Mesenchymal stem cell (in vitro differentiated cells and primary cell): ENCODE data around the gene AP3S2. TPM values are rescaled to one million over a fixed set of nuclear protein-coding genes. Genes with fewer than 3 reads are reported as not detected.
"Not testable (repeated sequence)": the region's sequence is repeated elsewhere in the genome, so short reads cannot be mapped to it uniquely, and the experiment has no call there.

Source experiments
- DNase-seq: peaks from one replicate; pipeline ENCODE4 v3.0.0-alpha.2; 2013
- H2AFZ ChIP-seq: one replicate; pipeline ENCODE4 v1.6.1; 2013; ENCODE audit warnings: low read depth, mild to moderate bottlenecking, control low read depth, inconsistent platforms, low read length, moderate library complexity
- H2AK5ac ChIP-seq: 2 replicates; pipeline ENCODE4 v1.6.1; 2013; ENCODE audit warnings: low read length, moderate library complexity, mild to moderate bottlenecking, inconsistent platforms; ENCODE audit not compliant: severe bottlenecking
- H2BK120ac ChIP-seq: one replicate; pipeline ENCODE4 v1.6.1; 2013; ENCODE audit warnings: low read depth, mild to moderate bottlenecking, inconsistent platforms, low read length, moderate library complexity
- H2BK12ac ChIP-seq, 2 experiments: one replicate each; pipeline ENCODE4 v1.6.1; 2013; ENCODE audit warnings: inconsistent platforms in 2 of 2, low read length in 2 of 2, mild to moderate bottlenecking in 2 of 2, moderate library complexity in 2 of 2, control low read depth in 1 of 2
- H2BK15ac ChIP-seq: one replicate; pipeline ENCODE4 v1.6.1; 2013; ENCODE audit warnings: mild to moderate bottlenecking, low read depth, inconsistent platforms; ENCODE audit not compliant: poor library complexity, severe bottlenecking
- H2BK5ac ChIP-seq: 2 replicates; pipeline ENCODE4 v1.6.1; 2013; ENCODE audit warnings: low read depth, mild to moderate bottlenecking, low read length, control low read depth, inconsistent platforms; ENCODE audit not compliant: poor library complexity, severe bottlenecking
- H3K14ac ChIP-seq, 2 experiments: one replicate each; pipeline ENCODE4 v1.6.1; 2013; ENCODE audit warnings: inconsistent platforms in 2 of 2, low read length in 2 of 2, control low read depth in 1 of 2, mild to moderate bottlenecking in 1 of 2, moderate library complexity in 1 of 2
- H3K18ac ChIP-seq, 2 experiments: one replicate each; pipeline ENCODE4 v1.6.1; 2013; ENCODE audit warnings: inconsistent platforms in 2 of 2, low read length in 2 of 2, control low read depth in 1 of 2, low read depth in 1 of 2, mild to moderate bottlenecking in 1 of 2
- H3K23ac ChIP-seq, 2 experiments: one replicate each; pipeline ENCODE4 v1.6.1; 2013; ENCODE audit warnings: inconsistent platforms in 2 of 2, low read length in 2 of 2, mild to moderate bottlenecking in 2 of 2, moderate library complexity in 2 of 2, control low read depth in 1 of 2
- H3K27ac ChIP-seq: 2 replicates; pipeline ENCODE4 v1.5.1; 2013; ENCODE audit warnings: mild to moderate bottlenecking, moderate library complexity, low read length, control low read depth, inconsistent platforms; ENCODE audit not compliant: poor library complexity, severe bottlenecking
- H3K27me3 ChIP-seq, 2 experiments: 2 replicates each; pipeline versions ENCODE4 v1.6.1 to v1.7.0; 2013; ENCODE audit warnings: low read length in 2 of 2, mild to moderate bottlenecking in 2 of 2, moderate library complexity in 2 of 2, control low read depth in 1 of 2, inconsistent platforms in 1 of 2; ENCODE audit not compliant: control insufficient read depth in 1 of 2, insufficient read depth in 1 of 2
- H3K36me3 ChIP-seq, 2 experiments: 2 replicates each; pipeline versions ENCODE4 v1.6.1 to v1.7.0; 2013; ENCODE audit warnings: low read length in 2 of 2, control low read depth in 1 of 2, inconsistent platforms in 1 of 2, low read depth in 1 of 2, mild to moderate bottlenecking in 1 of 2; ENCODE audit not compliant: insufficient read depth in 2 of 2, control insufficient read depth in 1 of 2
- H3K4ac ChIP-seq, 2 experiments: one replicate each; pipeline ENCODE4 v1.6.1; 2013; ENCODE audit warnings: inconsistent platforms in 2 of 2, low read length in 2 of 2, mild to moderate bottlenecking in 2 of 2, moderate library complexity in 2 of 2, control low read depth in 1 of 2, low read depth in 1 of 2
- H3K4me1 ChIP-seq: 2 replicates; pipeline ENCODE4 v1.6.1; 2013; ENCODE audit warnings: low read depth, low read length, control low read depth; ENCODE audit not compliant: control insufficient read depth, insufficient read depth
- H3K4me2 ChIP-seq: 2 replicates; pipeline ENCODE4 v1.6.1; 2013; ENCODE audit warnings: low read length, mild to moderate bottlenecking, inconsistent platforms; ENCODE audit not compliant: poor library complexity, severe bottlenecking
- H3K4me3 ChIP-seq, 2 experiments: 2 replicates each; pipeline versions ENCODE4 v1.5.1 to v1.7.0; 2013; ENCODE audit warnings: low read length in 2 of 2, mild to moderate bottlenecking in 2 of 2, control low read depth in 1 of 2, low read depth in 1 of 2; ENCODE audit not compliant: insufficient read depth in 1 of 2
- H3K79me1 ChIP-seq: replicated peaks from 2 replicates; pipeline ENCODE4 v1.6.1; 2013; ENCODE audit warnings: mild to moderate bottlenecking, control low read depth, low read length, inconsistent platforms; ENCODE audit not compliant: poor library complexity, severe bottlenecking
- H3K9ac ChIP-seq: 2 replicates; pipeline ENCODE4 v1.7.0; 2013; ENCODE audit warnings: mild to moderate bottlenecking, low read length, moderate library complexity
- H3K9me3 ChIP-seq: 2 replicates; pipeline ENCODE4 v1.7.0; 2013; ENCODE audit warnings: mild to moderate bottlenecking, low read length; ENCODE audit not compliant: control insufficient read depth
- H4K8ac ChIP-seq: one replicate; pipeline ENCODE4 v1.6.1; 2013; ENCODE audit warnings: inconsistent platforms, mild to moderate bottlenecking, low read length, moderate library complexity
- H4K91ac ChIP-seq: one replicate; pipeline ENCODE4 v1.6.1; 2013; ENCODE audit warnings: mild to moderate bottlenecking, low read length, inconsistent platforms
- WGBS: methylation state at CpG from one replicate; pipeline ENCODE4 v1.1.7; 2013; ENCODE audit warnings: mixed read lengths; 5-methylcytosine and 5-hydroxymethylcytosine counted together
- polyA plus RNA-seq, 2 experiments: library from polyadenylated mRNA; stranded (reverse); fragments of 200-250 nt; gene quantifications; one replicate each; pipeline ENCODE4 v1.2.3, GENCODE V29; 2013

The AP3S2 gene
- 22.4 TPM for polyA plus RNA-seq (2013, experiment 1 of 2)
- polyA plus RNA-seq (2013, experiment 2 of 2): 23.4 TPM

- Histone ChIP-seq H2BK15ac (peak within 1 kb of the TSS; percentile 48), H2AFZ (peak within 1 kb of the TSS; percentile 100), H3K79me1 (peaks cover 9% of the 10 kb centered on the region), H2BK5ac (no peak within 1 kb of the TSS), H2BK120ac (peak within 1 kb of the TSS; percentile 43), H3K36me3 (peaks cover under 1 to 1% of the 10 kb centered on the region in 2 experiments), H3K9me3 (no peaks in the 10 kb centered on the region), H3K23ac (peak within 1 kb of the TSS in 1 of 2 experiments; percentile 97), H3K14ac (peak within 1 kb of the TSS in 1 of 2 experiments; percentile 68), H4K8ac (peak within 1 kb of the TSS; percentile 95), H3K27ac (peak within 1 kb of the TSS; percentile 82), H3K27me3 (no peaks in the 10 kb centered on the region), H2BK12ac (peak within 1 kb of the TSS in 1 of 2 experiments; percentile 54), H3K4ac (peak within 1 kb of the TSS; percentile 60 to 98), H3K4me3 (peak within 1 kb of the TSS; percentile 96), H2AK5ac (peak within 1 kb of the TSS; percentile 49), H3K18ac (peak within 1 kb of the TSS; percentile 86 to 89), H3K9ac (peak within 1 kb of the TSS; percentile 97), H3K4me2 (peak within 1 kb of the TSS; percentile 71), H4K91ac (peak within 1 kb of the TSS; percentile 95), H3K4me1 (peaks cover 3% of the 10 kb centered on the region)
- peak; percentile 97 for DNase-seq
- WGBS: under 1% methylated on average over 61 of the region's 62 CpGs
These were observed at the start of gene AP3S2 for GRCh38 chr15:89893696-89894447. TSS of gene AP3S2 (minus strand) at chr15:89893994. CDS start at chr15:89893949, 45 bp downstream.

DNA sequence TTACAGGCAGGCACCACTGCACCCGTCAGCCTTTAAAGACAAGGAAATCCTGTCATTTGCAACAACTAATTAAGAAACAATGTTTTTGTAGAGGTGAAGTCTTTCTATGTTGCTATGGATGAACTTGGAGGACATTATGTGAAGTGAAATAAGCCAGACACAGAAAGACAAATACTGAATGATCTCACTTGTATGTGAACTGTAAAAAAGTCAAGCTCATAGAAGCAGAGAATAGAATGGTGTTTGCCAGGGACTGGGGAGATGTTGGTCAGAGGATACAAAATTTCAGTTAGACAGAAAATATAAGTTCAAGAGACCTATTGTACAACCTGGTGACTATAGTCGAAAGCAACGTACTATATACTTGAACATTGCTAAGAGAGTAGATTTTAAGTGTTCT, 46.1 kb upstream of the AP3S2 start:
- Histone ChIP-seq H4K8ac (no peak overlapping the region), H2BK5ac (no peak overlapping the region), H3K9ac (no peak overlapping the region), H3K36me3 (no peaks in the 10 kb centered on the region), H2BK12ac (no peak overlapping the region), H3K4me1 (no peaks in the 10 kb centered on the region), H3K18ac (no peak overlapping the region), H3K23ac (no peak overlapping the region), H3K27me3 (no peaks in the 10 kb centered on the region), H2AK5ac (no peak overlapping the region), H2AFZ (no peak overlapping the region), H3K4me2 (no peak overlapping the region), H3K4me3 (no peak overlapping the region), H3K4ac (no peak overlapping the region), H3K9me3 (no peaks in the 10 kb centered on the region), H2BK15ac (no peak overlapping the region), H3K27ac (no peak overlapping the region), H3K14ac (no peak overlapping the region), H2BK120ac (no peak overlapping the region), H3K79me1 (no peaks in the 10 kb centered on the region), H4K91ac (no peak overlapping the region)
- no peak for DNase-seq
- 100% methylated on average over 1 of the region's 3 CpGs for WGBS

- not testable (repeated sequence) for H3K14ac ChIP-seq, H3K27me3 ChIP-seq, H4K8ac ChIP-seq, H3K9me3 ChIP-seq, H2BK12ac ChIP-seq, H2BK120ac ChIP-seq, H2BK15ac ChIP-seq, H3K79me1 ChIP-seq, H2AK5ac ChIP-seq, H3K18ac ChIP-seq, H3K36me3 ChIP-seq, H3K4ac ChIP-seq, DNase-seq, H2BK5ac ChIP-seq, H3K23ac ChIP-seq, H3K4me2 ChIP-seq, H3K9ac ChIP-seq, H3K4me3 ChIP-seq, H2AFZ ChIP-seq, H3K27ac ChIP-seq, H4K91ac ChIP-seq, H3K4me1 ChIP-seq
- WGBS: 100% methylated on average over 1 of the region's 2 CpGs
These were observed 45.6 kb upstream of the AP3S2 start for GRCh38 chr15:89939377-89939776.

GRCh38 chr15:89937365-89938350, 43.9 kb upstream of the AP3S2 start:
- no peak overlapping the region for H4K91ac ChIP-seq
- no peak overlapping the region for H4K8ac ChIP-seq
- no peak overlapping the region for H2BK12ac ChIP-seq
- no peak overlapping the region for H3K4ac ChIP-seq
- WGBS: 76% methylated on average over 4 of the region's 10 CpGs
- no peaks in the 10 kb centered on the region for H3K79me1 ChIP-seq
- H3K14ac ChIP-seq: no peak overlapping the region
- H3K27ac ChIP-seq: no peak overlapping the region
- no peak for DNase-seq
- no peak overlapping the region for H3K4me3 ChIP-seq
- H3K23ac ChIP-seq: no peak overlapping the region
- no peak overlapping the region for H3K9ac ChIP-seq
- no peak overlapping the region for H2BK120ac ChIP-seq
- no peaks in the 10 kb centered on the region for H3K27me3 ChIP-seq
- no peak overlapping the region for H3K18ac ChIP-seq
- H2BK15ac ChIP-seq: no peak overlapping the region
- H3K9me3 ChIP-seq: no peaks in the 10 kb centered on the region
- H3K4me1 ChIP-seq: no peaks in the 10 kb centered on the region
- no peak overlapping the region for H2AFZ ChIP-seq
- H2BK5ac ChIP-seq: no peak overlapping the region
- no peak overlapping the region for H3K4me2 ChIP-seq
- H2AK5ac ChIP-seq: no peak overlapping the region
- no peaks in the 10 kb centered on the region for H3K36me3 ChIP-seq
